Nephron (organoid): ENCODE results near the gene RPL29.

Experiments
- H3K27ac Mint-ChIP-seq, 3 experiments: 2 replicates each; pipeline ENCODE4 v1.8.0; 2020; ENCODE audit warnings: mixed read lengths in 3 of 3, mild to moderate bottlenecking in 2 of 3, moderate library complexity in 1 of 3
- H3K27me3 Mint-ChIP-seq: 2 replicates; pipeline ENCODE4 v1.8.0; 2021; ENCODE audit warnings: low read depth, mild to moderate bottlenecking, moderate library complexity, mixed read lengths
- H3K36me3 Mint-ChIP-seq: 2 replicates; pipeline ENCODE4 v1.8.0; 2020; ENCODE audit warnings: low read depth, mixed read lengths
- H3K4me1 Mint-ChIP-seq: 2 replicates; pipeline ENCODE4 v1.8.0; 2020; ENCODE audit warnings: mixed read lengths
- H3K4me3 Mint-ChIP-seq, 3 experiments: 2 replicates each; pipeline ENCODE4 v1.8.0; 2020; ENCODE audit warnings: mild to moderate bottlenecking in 3 of 3, mixed read lengths in 3 of 3, moderate library complexity in 2 of 3
- H3K9me3 Mint-ChIP-seq: 2 replicates; pipeline ENCODE4 v1.8.0; 2020; ENCODE audit warnings: mixed read lengths
- CTCF ChIP-seq, 3 experiments: fragments of 200-600 bp; sonication (generic); IDR thresholded peaks; one replicate each; pipeline ENCODE4 v1.5.0; 2021; ENCODE audit warnings: antibody characterized with exemption in 3 of 3; ENCODE audit not compliant: unreplicated experiment in 3 of 3

Gene RPL29

GRCh38 chr3:52006017-52006819, 10.5 kb upstream of the RPL29 start:
- Mint-ChIP-seq H3K4me3 (peak overlapping the region; percentile 20 to 55 (median 23)), H3K4me1 (peaks cover 55% of the 10 kb centered on the region), H3K9me3 (no peaks in the 10 kb centered on the region), H3K27me3 (peaks cover 14% of the 10 kb centered on the region), H3K27ac (peak overlapping the region; percentile 61 to 84 (median 83)), H3K36me3 (no peaks in the 10 kb centered on the region)
- TF ChIP-seq CTCF (IDR thresholded peaks at IDR 0.05; ENCODE audit: unreplicated experiment in 3 of 3) = no peak

- Mint-ChIP-seq H3K4me1 (peaks cover 55% of the 10 kb centered on the region), H3K36me3 (no peaks in the 10 kb centered on the region), H3K9me3 (no peaks in the 10 kb centered on the region), H3K4me3 (peak overlapping the region; percentile 23 to 62 (median 55)), H3K27ac (peak overlapping the region; percentile 61 to 84 (median 83)), H3K27me3 (peaks cover 14% of the 10 kb centered on the region)
- TF ChIP-seq CTCF (IDR thresholded peaks at IDR 0.05; ENCODE audit: unreplicated experiment in 3 of 3) = no peak
Observed at GRCh38 chr3:52005571-52005986, 9.9 kb upstream of the RPL29 start.

- no peaks in the 10 kb centered on the region for H3K9me3 Mint-ChIP-seq
- TF ChIP-seq CTCF (IDR thresholded peaks at IDR 0.05; ENCODE audit: unreplicated experiment in 3 of 3) = no peak
- H3K36me3 Mint-ChIP-seq = no peaks in the 10 kb centered on the region
- peak overlapping the region; percentile 79 to 89 (median 83) for H3K27ac Mint-ChIP-seq
- peaks cover 55% of the 10 kb centered on the region for H3K4me1 Mint-ChIP-seq
- H3K27me3 Mint-ChIP-seq = peaks cover 14% of the 10 kb centered on the region
- H3K4me3 Mint-ChIP-seq = peak overlapping the region in 2 of 3 experiments; percentile 26 to 55
Observed at GRCh38 chr3:52004906-52005395, 9.3 kb upstream of the RPL29 start.

- Mint-ChIP-seq H3K4me3 (peak overlapping the region in 2 of 3 experiments; percentile 12 to 28), H3K27me3 (peaks cover 14% of the 10 kb centered on the region), H3K27ac (peak overlapping the region; percentile 61 to 89 (median 79)), H3K4me1 (peaks cover 55% of the 10 kb centered on the region), H3K36me3 (no peaks in the 10 kb centered on the region), H3K9me3 (no peaks in the 10 kb centered on the region)
- peak; percentile 68 to 83 (median 78) for TF ChIP-seq CTCF (IDR thresholded peaks at IDR 0.05; ENCODE audit: unreplicated experiment in 3 of 3)
Observed at GRCh38 chr3:52004163-52004787, 8.6 kb upstream of the RPL29 start.

GRCh38 chr3:52002748-52003147, 7.1 kb upstream of the RPL29 start:
- H3K27ac Mint-ChIP-seq = peak overlapping the region; percentile 75 to 87 (median 79)
- H3K9me3 Mint-ChIP-seq = no peaks in the 10 kb centered on the region
- peaks cover 13% of the 10 kb centered on the region for H3K27me3 Mint-ChIP-seq
- H3K4me3 Mint-ChIP-seq = peak overlapping the region; percentile 44 to 54 (median 47)
- no peaks in the 10 kb centered on the region for H3K36me3 Mint-ChIP-seq
- H3K4me1 Mint-ChIP-seq = peaks cover 60% of the 10 kb centered on the region
- no peak for TF ChIP-seq CTCF (IDR thresholded peaks at IDR 0.05; ENCODE audit: unreplicated experiment in 3 of 3)
